Thyroid gland (tissue), 4 donors: Measurements from ENCODE around the gene REEP1.

Experiments
- POLR2A ChIP-seq, 2 donors: fragments of 450-650 bp; IDR thresholded peaks; one replicate each; pipeline ENCODE4 v1.6.1; 2017; ENCODE audit warnings: antibody characterized with exemption in 2 of 2, mild to moderate bottlenecking in 2 of 2, moderate library complexity in 1 of 2
- TF ChIP-seq, protein P1 (sequence below), 6 experiments: fragments of 200-600 bp in 3 of 6; fragments of 450-650 bp in 3 of 6; sonication (generic) in 3 of 6; IDR thresholded peaks; one replicate each; pipeline ENCODE4 v1.5.1; 2016 to 2019; ENCODE audit warnings: antibody characterized with exemption in 6 of 6, mild to moderate bottlenecking in 2 of 6, inconsistent platforms in 1 of 6, moderate library complexity in 1 of 6

DNA sequence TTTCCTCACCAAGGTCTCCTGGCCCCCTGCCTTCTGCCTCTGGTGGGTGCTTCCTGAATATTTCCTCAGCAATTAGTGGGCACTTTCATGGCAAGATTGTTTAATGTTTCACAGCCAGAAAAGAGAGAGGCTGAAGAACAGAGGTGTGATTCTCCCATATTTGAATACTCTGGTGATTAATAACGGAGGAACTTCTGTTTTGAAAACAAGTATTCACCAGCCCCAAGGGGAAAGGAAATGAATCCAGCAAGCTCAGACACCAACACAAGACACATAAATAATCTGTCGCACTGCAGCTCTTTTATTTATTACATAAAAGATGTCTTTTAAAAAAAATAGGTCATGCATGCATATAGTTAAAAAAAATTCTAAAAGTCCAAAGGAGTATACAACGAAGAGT is 80.4 kb downstream of the REEP1 start:
- TF ChIP-seq, protein P1, sequence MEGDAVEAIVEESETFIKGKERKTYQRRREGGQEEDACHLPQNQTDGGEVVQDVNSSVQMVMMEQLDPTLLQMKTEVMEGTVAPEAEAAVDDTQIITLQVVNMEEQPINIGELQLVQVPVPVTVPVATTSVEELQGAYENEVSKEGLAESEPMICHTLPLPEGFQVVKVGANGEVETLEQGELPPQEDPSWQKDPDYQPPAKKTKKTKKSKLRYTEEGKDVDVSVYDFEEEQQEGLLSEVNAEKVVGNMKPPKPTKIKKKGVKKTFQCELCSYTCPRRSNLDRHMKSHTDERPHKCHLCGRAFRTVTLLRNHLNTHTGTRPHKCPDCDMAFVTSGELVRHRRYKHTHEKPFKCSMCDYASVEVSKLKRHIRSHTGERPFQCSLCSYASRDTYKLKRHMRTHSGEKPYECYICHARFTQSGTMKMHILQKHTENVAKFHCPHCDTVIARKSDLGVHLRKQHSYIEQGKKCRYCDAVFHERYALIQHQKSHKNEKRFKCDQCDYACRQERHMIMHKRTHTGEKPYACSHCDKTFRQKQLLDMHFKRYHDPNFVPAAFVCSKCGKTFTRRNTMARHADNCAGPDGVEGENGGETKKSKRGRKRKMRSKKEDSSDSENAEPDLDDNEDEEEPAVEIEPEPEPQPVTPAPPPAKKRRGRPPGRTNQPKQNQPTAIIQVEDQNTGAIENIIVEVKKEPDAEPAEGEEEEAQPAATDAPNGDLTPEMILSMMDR (IDR thresholded peaks at IDR 0.05): no peak
- no peak for TF ChIP-seq POLR2A (IDR thresholded peaks at IDR 0.05)
